ENCODE data around the gene TMOD1.

Gene TMOD1

GRCh38 chr9:97503862-97504210, 2.4 kb downstream of the TMOD1 start:
- DNase-seq (no peak), ATAC-seq (replicated peaks) (no peak)
- peaks cover 13 to 15% of the 10 kb centered on the region in 2 donors for H3K4me1 Mint-ChIP-seq
- H3K27me3 Mint-ChIP-seq, result peaks cover 33 to 42% of the 10 kb centered on the region in 2 donors
- H3K9me3 Mint-ChIP-seq, result no peaks in the 10 kb centered on the region
- no peaks in the 10 kb centered on the region for H3K36me3 Mint-ChIP-seq
- H3K4me3 Mint-ChIP-seq, result no peak overlapping the region
- no peak overlapping the region for H3K27ac Mint-ChIP-seq

- peaks cover 30 to 37% of the 10 kb centered on the region in 2 donors for H3K27me3 Mint-ChIP-seq
Measured at GRCh38 chr9:97504381-97505216, 3.1 kb downstream of the TMOD1 start.

GRCh38 chr9:97505845-97506244, 4.4 kb downstream of the TMOD1 start:
- H3K27ac Mint-ChIP-seq, result no peak overlapping the region
- no peak overlapping the region for H3K4me3 Mint-ChIP-seq
- no peaks in the 10 kb centered on the region for H3K36me3 Mint-ChIP-seq
- peaks cover 22 to 29% of the 10 kb centered on the region in 2 donors for H3K27me3 Mint-ChIP-seq
- no peaks in the 10 kb centered on the region for H3K9me3 Mint-ChIP-seq
- H3K4me1 Mint-ChIP-seq, result peaks cover 14% of the 10 kb centered on the region in 2 donors
- ATAC-seq (replicated peaks), result no peak
- no peak for DNase-seq

More at GRCh38 chr9:97504381-97505216, 3.1 kb downstream of the TMOD1 start:
- Mint-ChIP-seq H3K9me3 (no peaks in the 10 kb centered on the region), H3K4me3 (no peak overlapping the region), H3K27ac (no peak overlapping the region), H3K4me1 (peaks cover 13 to 15% of the 10 kb centered on the region in 2 donors), H3K36me3 (no peaks in the 10 kb centered on the region)
- DNase-seq (no peak), ATAC-seq (replicated peaks) (no peak)

DNA sequence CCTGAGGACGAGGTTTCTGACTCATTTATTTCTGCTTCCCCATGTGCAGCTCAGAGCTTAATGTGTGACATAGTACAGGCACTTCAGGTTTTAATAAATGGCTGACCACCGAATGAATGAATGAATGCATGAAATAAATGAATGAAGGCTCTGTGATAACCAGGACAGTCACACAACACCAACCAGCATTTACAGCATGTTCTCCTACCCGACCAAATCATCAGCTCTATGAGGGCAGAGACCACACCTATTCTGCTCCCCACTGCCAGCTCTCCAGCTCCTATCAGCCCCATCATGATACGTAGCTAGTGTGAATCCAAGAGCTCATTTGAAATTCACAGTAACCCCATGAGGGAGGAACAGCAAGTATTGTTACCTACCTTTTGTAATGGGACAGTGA, 4.8 kb downstream of the TMOD1 start:
- Mint-ChIP-seq H3K36me3 (no peaks in the 10 kb centered on the region), H3K27me3 (peaks cover 19 to 29% of the 10 kb centered on the region in 2 donors), H3K27ac (no peak overlapping the region), H3K9me3 (no peaks in the 10 kb centered on the region), H3K4me3 (no peak overlapping the region), H3K4me1 (peaks cover 16 to 18% of the 10 kb centered on the region in 2 donors)
- no peak for ATAC-seq (replicated peaks)
- no peak for DNase-seq

- ATAC-seq (replicated peaks), result no peak
- no peaks in the 10 kb centered on the region for H3K9me3 Mint-ChIP-seq
- H3K36me3 Mint-ChIP-seq, result no peaks in the 10 kb centered on the region
- H3K4me1 Mint-ChIP-seq, result peaks cover 20 to 23% of the 10 kb centered on the region in 2 donors
- no peak for DNase-seq
- H3K4me3 Mint-ChIP-seq, result no peak overlapping the region
- no peak overlapping the region for H3K27ac Mint-ChIP-seq
- peaks cover 19 to 29% of the 10 kb centered on the region in 2 donors for H3K27me3 Mint-ChIP-seq
Measured at GRCh38 chr9:97506787-97507186, 5.3 kb downstream of the TMOD1 start.

GRCh38 chr9:97507428-97507984, 6.0 kb downstream of the TMOD1 start:
- ATAC-seq (replicated peaks), result no peak
- Mint-ChIP-seq H3K36me3 (no peaks in the 10 kb centered on the region), H3K27ac (no peak overlapping the region), H3K4me3 (no peak overlapping the region), H3K4me1 (peaks cover 20 to 21% of the 10 kb centered on the region in 2 donors), H3K27me3 (peaks cover 19 to 25% of the 10 kb centered on the region in 2 donors), H3K9me3 (no peaks in the 10 kb centered on the region)
- no peak for DNase-seq

- no peak for ATAC-seq (replicated peaks)
- Mint-ChIP-seq H3K27me3 (peaks cover 6 to 12% of the 10 kb centered on the region in 2 donors), H3K4me3 (no peak overlapping the region), H3K36me3 (no peaks in the 10 kb centered on the region), H3K27ac (no peak overlapping the region), H3K4me1 (peaks cover 13 to 14% of the 10 kb centered on the region in 2 donors), H3K9me3 (no peaks in the 10 kb centered on the region)
- no peak for DNase-seq
Measured at GRCh38 chr9:97508852-97509251, 7.4 kb downstream of the TMOD1 start.

DNA sequence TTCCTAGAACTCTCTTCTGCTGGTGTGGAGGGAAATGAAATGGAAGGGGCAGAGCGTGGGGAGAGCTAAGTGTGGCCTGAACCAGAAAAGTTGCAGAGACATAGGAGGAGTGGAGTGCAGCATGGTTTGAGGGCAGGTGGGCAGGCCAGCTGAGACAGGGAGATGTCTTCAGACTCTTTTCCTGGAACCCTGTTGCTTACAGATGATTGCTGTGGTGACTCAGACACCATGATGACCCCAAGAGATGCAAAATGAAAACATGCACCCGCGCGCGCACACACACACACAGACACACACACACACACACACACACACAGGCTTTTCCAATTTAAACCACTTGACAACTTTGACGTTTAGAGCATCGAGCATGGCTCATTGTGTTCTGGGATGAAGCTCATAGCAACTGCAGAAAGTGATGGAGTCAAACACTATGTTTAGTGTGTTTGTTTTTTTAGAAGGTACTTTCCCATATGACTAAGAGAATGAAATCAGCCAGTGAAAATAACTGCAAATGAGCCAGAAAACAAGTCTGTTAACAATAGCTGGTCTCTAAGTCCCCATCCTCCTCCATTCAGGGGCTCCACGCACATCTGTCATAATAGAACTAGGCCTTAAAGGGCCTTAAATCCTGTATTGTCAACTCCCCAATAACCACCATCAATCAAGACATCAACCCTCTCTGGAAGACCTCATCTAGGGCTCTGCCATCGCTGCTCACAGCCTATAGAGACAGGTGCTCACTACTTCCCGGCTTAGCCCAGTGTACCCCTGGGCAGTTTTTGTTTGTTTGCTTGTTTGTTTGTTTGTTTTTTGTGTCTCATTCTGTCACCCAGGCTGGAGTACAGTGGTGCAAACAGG, 9.6 kb downstream of the TMOD1 start:
- Mint-ChIP-seq H3K4me3 (no peak overlapping the region), H3K9me3 (no peaks in the 10 kb centered on the region), H3K27me3 (peaks cover 3 to 8% of the 10 kb centered on the region in 2 donors), H3K27ac (peak overlapping the region; percentile 68), H3K36me3 (no peaks in the 10 kb centered on the region), H3K4me1 (peaks cover 13 to 14% of the 10 kb centered on the region in 2 donors)
- ATAC-seq (replicated peaks) (peak; percentile 74 to 84), DNase-seq (no peak)

GRCh38 chr9:97511655-97512427, 10.4 kb downstream of the TMOD1 start:
- no peaks in the 10 kb centered on the region for H3K36me3 Mint-ChIP-seq
- ATAC-seq (replicated peaks) (peak in 1 of 2 donors; percentile 24), DNase-seq (no peak)
- peaks cover 11 to 16% of the 10 kb centered on the region in 2 donors for H3K27me3 Mint-ChIP-seq
- H3K4me3 Mint-ChIP-seq, result no peak overlapping the region
- peak overlapping the region; percentile 68 for H3K27ac Mint-ChIP-seq
- H3K4me1 Mint-ChIP-seq, result peaks cover 13 to 14% of the 10 kb centered on the region in 2 donors
- no peaks in the 10 kb centered on the region for H3K9me3 Mint-ChIP-seq

DNA sequence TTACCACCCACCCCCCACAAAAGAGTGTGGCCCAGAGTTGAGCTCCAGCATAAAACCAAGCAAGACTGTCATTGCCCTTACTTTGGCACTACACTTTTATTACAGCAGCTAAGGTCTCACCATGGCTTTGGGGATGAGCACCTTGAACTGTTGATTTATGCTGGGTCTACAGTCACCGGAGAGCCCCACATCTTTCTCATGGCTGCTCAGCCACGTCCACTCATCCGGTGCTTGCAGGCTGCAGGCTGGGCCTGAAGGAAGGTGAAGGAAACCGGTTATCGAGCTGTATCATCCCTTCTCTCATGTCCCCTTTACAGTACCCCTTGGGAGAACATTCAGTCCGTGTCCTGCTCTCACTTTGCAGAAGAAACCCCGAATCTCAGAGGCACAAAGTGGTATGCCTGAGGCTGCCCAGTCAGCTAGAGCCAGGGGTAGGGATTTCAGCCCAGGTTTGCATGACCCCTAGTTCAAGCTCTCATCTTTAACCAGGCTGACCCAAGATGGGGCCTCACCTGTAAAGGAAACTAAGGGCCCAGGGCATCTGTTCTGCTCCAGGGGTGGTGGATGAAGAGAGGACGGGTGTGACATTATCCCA, 11.6 kb downstream of the TMOD1 start:
- H3K4me3 Mint-ChIP-seq, result no peak overlapping the region
- no peak for DNase-seq
- H3K4me1 Mint-ChIP-seq, result peaks cover 13 to 14% of the 10 kb centered on the region in 2 donors
- H3K27me3 Mint-ChIP-seq, result peaks cover 23 to 28% of the 10 kb centered on the region in 2 donors
- H3K27ac Mint-ChIP-seq, result no peak overlapping the region
- no peaks in the 10 kb centered on the region for H3K9me3 Mint-ChIP-seq
- H3K36me3 Mint-ChIP-seq, result no peaks in the 10 kb centered on the region
- ATAC-seq (replicated peaks), result no peak

DNA sequence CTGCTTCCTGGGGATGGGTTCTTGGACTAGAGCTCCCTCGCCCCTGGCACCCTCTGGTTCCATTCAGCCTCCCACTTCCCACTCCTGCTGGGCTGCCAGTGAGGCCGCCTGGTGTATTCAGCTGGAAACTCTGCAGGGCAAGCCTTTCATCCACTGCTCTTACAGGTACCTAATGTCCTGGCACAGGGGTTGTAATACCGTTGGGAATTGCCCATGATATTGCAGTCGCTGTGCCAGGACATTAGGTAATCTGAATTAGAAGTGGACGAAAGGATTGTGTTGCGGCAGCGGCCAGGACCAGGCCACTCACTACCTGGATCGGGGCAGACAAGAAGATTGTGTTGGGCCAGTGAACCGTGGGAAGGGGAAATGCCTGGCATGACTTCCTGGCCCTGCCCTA, 13.1 kb downstream of the TMOD1 start:
- Mint-ChIP-seq H3K4me1 (peaks cover 13 to 16% of the 10 kb centered on the region in 2 donors), H3K27me3 (peaks cover 38 to 39% of the 10 kb centered on the region in 2 donors), H3K4me3 (no peak overlapping the region), H3K36me3 (no peaks in the 10 kb centered on the region), H3K27ac (no peak overlapping the region), H3K9me3 (no peaks in the 10 kb centered on the region)
- ATAC-seq (replicated peaks) (no peak), DNase-seq (no peak)

- ATAC-seq (replicated peaks) (no peak), DNase-seq (no peak)
- Mint-ChIP-seq H3K9me3 (no peaks in the 10 kb centered on the region), H3K4me1 (peaks cover 13 to 15% of the 10 kb centered on the region in 2 donors), H3K4me3 (no peak overlapping the region), H3K36me3 (no peaks in the 10 kb centered on the region), H3K27ac (no peak overlapping the region), H3K27me3 (peaks cover 46 to 47% of the 10 kb centered on the region in 2 donors)
Measured at GRCh38 chr9:97515662-97516061, 14.2 kb downstream of the TMOD1 start.

DNA sequence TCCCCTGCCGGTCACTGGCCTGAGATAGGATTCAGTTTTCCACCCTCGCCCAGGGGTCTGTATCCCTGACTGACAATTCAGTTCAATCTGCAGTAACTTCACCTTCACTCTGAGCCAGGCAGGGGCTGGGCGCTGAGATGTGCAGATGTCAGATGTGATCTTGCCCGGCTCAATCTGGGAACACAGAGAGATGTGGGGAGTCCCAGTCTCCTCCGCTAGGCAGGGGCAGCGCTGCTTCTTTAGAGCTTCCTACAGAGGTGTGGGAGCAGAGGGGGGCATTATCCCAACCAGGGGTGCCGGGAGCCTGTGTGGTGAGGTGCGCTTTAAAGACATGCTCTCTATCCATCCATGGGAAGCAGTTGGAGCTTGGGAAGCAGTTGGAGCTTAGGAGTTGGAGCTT, 14.6 kb downstream of the TMOD1 start:
- Mint-ChIP-seq H3K4me1 (peaks cover 9 to 11% of the 10 kb centered on the region in 2 donors), H3K9me3 (no peaks in the 10 kb centered on the region), H3K36me3 (no peaks in the 10 kb centered on the region), H3K27me3 (peaks cover 50 to 51% of the 10 kb centered on the region in 2 donors), H3K27ac (no peak overlapping the region), H3K4me3 (no peak overlapping the region)
- DNase-seq (no peak), ATAC-seq (replicated peaks) (no peak)
